Body of pancreas (tissue), 4 donors: ENCODE measurements around the gene SENP8.

Source experiments
- POLR2A ChIP-seq, 3 donors: fragments of 450-650 bp; IDR thresholded peaks; one replicate each; pipeline ENCODE4 v1.6.1; 2016; ENCODE audit warnings: antibody characterized with exemption in 3 of 3, mild to moderate bottlenecking in 2 of 3
- TF ChIP-seq, protein P1 (sequence below), 7 experiments: fragments of 450-650 bp in 4 of 7; fragments of 200-600 bp in 3 of 7; sonication (generic) in 3 of 7; IDR thresholded peaks; one replicate each; pipeline ENCODE4 v1.5.1; 2016 to 2019; ENCODE audit warnings: antibody characterized with exemption in 7 of 7

DNA sequence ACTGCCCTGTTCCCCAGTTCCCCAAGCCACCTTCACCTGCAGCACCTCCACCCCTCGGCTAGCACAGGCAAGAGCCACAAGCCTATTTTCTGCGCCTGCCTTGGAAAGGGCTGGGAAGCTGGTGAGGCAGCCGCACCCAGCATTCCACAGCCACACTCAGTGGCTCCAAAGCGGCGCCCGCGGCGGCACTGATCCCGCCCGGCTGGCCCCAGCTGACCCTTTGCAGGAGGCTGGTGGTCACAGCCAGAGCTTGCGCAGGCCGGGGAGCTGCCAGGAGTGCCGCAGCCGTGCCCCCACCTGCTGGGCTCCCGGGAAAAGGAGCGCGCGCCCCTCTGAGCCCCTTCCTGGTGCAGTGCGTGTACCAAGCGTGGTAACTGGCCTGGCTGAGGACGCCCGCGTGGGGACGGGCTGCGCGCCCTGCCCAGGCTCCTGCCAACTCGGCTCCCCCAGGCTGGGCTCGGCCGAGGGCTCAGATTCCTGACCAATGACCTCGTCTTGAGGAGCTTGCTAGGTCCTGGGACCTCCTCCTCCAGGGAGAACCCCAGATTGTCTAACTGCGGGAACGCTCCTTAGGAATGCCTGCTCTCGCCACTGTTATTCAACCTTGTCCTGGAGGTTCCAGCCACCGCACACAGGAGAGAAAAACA is 66.1 kb downstream of the SENP8 start:
- TF ChIP-seq, protein P1, sequence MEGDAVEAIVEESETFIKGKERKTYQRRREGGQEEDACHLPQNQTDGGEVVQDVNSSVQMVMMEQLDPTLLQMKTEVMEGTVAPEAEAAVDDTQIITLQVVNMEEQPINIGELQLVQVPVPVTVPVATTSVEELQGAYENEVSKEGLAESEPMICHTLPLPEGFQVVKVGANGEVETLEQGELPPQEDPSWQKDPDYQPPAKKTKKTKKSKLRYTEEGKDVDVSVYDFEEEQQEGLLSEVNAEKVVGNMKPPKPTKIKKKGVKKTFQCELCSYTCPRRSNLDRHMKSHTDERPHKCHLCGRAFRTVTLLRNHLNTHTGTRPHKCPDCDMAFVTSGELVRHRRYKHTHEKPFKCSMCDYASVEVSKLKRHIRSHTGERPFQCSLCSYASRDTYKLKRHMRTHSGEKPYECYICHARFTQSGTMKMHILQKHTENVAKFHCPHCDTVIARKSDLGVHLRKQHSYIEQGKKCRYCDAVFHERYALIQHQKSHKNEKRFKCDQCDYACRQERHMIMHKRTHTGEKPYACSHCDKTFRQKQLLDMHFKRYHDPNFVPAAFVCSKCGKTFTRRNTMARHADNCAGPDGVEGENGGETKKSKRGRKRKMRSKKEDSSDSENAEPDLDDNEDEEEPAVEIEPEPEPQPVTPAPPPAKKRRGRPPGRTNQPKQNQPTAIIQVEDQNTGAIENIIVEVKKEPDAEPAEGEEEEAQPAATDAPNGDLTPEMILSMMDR (IDR thresholded peaks at IDR 0.05) = no peak
- peak in 1 of 3 donors; percentile 9 for TF ChIP-seq POLR2A (IDR thresholded peaks at IDR 0.05)
